Activated CD4-positive, alpha-beta T cell treated with anti-CD3 and anti-CD28 coated beads, Interleukin-2, amount 50 U/mL, for 4 hours (primary cell): ENCODE measurements around the gene OR52L1.
"Not testable (repeated sequence)": the region's sequence is repeated elsewhere in the genome, so short reads cannot be mapped to it uniquely, and the experiment has no call there.

Experiments
- DNase-seq, 2 experiments: peaks; one replicate each; pipeline ENCODE4 v3.0.0-alpha.2; 2020

Gene OR52L1

DNA sequence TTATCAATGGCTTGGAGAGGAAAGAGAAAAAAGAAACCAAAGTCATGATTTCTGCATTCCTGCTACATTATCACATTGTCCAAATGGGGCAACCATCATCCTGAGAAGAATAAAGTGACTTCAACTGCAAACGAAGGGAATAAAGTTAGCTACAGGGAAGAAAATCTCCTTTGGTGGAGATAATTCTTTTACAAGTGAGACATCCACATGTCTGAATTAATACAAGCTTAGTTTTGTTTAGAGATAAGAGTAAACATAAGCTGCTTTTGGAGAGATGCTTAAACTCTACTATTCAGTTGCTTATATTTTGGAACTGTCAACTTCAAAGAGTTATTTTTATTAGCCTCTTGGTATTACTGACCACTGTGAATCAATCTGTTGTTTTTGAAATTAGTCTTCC, at the start of gene OR52L1:
OR52L1 (minus strand) TSS at position 101 of the 400 bp plus-strand sequence; CDS start at position 46, 55 bp downstream.
- DNase-seq: no peak

- no peak for DNase-seq
These were observed 44.1 kb upstream of the OR52L1 start, which contains the start of gene OR56A1 for GRCh38 chr11:6030708-6031405. OR56A1 (minus strand) TSS chr11:6030758; CDS start chr11:6027692, 3,066 bp downstream.

DNA sequence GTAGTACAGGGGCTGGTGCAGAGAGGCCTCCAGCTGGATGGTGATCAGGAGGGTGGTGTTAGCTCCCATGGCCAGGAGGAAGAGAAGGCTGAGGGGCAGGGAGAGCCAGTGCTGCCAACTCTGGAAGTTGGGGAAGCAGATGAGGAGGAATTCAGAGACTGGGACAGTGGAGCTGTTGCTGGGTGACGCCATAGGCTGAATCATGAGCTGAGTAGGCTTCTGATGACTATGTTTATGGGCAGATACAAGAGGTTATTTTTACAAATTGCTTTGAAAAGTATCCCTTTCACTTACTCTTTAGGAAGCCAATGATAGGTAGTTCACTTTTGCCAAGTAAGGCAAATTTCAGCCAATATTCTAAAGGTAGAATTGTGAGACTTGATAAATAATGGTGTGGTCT, 40.7 kb upstream of the OR52L1 start:
- no peak for DNase-seq

GRCh38 chr11:6025056-6025455, 38.3 kb upstream of the OR52L1 start:
- no peak for DNase-seq

GRCh38 chr11:6022956-6023355, 36.2 kb upstream of the OR52L1 start:
- no peak for DNase-seq

DNA sequence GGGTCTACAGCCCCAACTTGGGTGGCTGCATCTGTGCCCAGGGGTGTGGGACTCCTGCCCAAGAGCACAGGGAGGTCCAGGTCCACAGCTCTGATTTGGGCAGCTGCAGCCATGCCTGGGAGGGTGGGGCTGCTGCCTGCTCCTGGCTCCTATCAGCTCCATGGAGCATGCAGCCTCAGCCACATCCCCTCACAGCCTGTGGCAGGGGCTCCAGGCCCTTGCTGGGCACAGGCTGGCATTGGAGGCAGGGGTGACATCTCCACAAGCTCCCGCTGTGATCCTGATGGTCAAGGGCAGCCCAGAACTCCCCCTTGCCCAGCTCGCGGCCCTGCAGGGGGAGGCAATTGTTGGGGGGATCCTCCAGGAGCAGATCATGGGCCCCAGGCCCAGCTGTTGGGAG, 26.3 kb upstream of the OR52L1 start:
- DNase-seq: no peak

DNA sequence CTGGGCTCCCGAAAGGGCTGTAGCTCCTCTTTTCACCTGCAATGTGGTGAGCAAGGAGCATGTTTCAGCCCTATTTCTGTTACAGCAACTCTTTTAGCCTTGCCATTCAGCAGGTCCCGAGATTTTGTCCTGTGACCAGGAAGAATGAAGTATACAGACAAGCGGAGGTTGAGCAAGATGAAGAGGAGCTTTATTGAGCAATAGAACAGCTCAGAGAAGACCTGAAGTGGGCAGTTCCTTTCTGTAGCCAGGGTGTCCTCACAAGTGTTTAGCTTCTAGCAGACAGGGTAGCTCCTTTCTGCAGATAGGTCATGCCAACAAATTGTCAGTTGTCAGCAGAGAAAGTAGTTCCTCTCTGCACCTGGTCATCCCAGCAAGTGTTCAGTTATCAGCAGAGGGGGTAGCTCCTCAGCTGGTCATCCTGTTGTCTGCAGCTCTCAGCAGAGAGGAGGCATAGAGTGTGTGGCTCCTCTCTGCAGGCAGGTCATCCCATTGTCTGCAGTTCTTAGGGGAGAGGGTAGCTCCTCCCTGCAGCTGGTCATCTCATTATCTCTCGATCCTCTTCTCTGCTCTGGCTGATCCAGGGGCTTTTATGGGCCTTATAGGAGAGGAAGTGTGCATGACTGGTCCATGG, 25.4 kb upstream of the OR52L1 start:
- no peak for DNase-seq

GRCh38 chr11:6006846-6007245, 20.1 kb upstream of the OR52L1 start, which contains the start of gene OR56A4:
OR56A4 (minus strand) TSS chr11:6006946; CDS start chr11:6002992, 3,954 bp downstream.
- no peak for DNase-seq

DNA sequence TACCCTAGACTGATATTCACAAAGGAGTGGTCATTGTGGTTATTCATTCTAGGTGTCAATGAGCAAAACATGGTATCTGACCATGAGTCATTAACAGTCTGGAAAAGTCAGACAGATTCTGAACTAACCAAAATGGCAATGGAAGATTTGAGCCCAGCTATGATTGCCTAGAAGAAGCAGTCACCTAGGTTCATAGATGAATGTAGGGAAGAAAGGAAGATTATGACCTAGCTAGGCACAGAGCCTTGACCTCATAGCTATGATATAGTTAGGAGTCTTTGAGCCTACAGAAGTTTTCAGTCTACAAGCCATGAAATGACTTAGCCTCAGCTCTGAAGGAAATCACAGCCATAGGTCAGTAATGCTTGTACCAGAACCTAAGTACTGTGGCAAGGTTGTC, 19.6 kb upstream of the OR52L1 start:
- DNase-seq: no peak

DNA sequence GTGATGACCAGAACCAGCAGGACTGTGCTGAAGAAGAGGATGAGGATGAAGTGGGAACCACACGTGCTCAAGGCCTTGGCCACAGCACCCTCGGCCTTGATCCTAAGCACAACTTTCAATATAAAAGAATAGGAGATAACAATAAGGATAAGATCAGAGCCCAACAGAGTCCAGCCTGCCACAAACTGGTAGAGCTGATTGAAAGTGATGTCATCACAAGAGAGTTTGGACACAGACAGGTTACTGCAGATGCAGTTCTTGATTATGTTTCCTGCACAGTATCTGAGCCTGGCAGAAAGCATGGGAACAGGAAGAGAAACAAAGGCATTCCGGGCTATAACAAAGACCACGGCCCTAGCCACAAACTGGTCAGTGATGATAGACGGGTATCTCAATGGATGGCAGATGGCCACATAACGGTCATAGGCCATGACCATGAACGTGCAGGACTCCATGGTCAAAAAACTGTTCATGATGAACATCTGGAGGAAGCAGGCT, 15.5 kb upstream of the OR52L1 start:
- DNase-seq: no peak

GRCh38 chr11:5994791-5995190, 8.0 kb upstream of the OR52L1 start:
- DNase-seq: no peak

DNA sequence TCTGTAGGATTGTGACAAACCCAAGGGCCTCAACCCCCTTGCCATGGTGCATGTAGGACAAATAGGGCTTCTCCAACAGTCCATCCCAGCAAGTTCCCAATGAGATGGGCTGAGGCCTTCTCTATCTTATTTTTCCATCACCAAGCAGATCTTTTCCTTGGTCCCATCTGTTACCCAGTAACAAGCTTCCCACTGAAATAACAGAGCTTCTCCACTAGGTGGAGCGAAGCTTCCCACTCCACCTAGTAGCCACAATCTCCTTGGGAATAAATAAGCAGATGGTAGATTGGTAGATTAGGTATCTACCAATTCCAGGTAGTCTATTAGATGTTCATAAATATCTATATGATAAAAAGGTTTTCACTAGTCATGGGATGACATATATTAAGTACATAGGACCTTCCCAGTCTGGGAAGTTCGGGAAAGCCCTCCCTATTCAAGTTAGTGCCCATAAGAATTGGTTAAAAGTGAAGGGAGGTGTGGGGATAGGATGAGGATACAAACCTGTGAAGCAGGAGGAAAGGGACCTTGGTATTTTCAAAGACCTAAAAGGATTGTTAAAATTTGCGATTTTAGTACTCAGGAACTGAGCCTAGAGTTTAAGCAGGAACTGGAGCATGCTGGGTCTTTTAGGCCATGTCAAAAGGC, 5.9 kb upstream of the OR52L1 start:
- DNase-seq: no peak

GRCh38 chr11:5992150-5992549, 5.4 kb upstream of the OR52L1 start:
- no peak for DNase-seq

DNA sequence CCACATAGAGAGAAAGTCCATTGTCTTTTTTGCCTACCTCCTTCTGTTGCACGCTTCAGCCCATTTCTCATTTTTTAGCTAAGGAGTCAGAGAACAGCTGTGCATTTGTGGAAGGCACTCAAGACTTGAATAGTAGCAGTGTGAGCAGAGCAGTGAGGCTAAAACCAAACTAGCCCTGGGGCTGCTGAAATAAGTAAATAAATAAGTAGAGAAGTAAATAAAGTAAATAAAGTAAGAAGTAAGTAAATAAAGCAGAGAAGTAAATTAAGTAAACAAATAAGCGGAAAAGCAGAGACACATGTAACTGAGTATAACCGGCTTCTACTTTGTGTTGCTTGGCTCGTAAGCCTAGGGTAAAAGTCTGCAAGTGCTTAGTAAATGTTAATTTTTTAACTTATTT, 2.4 kb upstream of the OR52L1 start:
- no peak for DNase-seq

GRCh38 chr11:5983443-5983842, 3.3 kb downstream of the OR52L1 start:
- DNase-seq: no peak

DNA sequence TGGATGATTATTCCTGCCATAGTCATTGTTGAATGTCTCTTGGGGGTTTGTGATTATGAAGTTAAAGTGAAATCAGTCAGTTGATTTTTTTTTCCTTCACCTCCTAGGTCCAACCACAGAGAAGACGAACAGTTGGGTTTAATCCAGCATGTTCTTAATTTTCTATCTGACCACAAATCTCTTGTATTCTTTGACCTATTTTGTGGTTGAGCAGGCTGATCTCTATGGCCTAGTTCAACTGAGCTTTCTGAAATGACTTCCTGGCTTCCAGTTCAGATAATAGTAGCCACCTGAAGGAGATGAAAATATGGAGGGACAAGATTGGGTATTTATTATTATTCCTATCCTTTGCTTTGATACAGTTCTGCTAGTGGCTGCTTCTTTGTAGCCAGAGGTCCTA, 13.3 kb downstream of the OR52L1 start:
- no peak for DNase-seq

- no peak for DNase-seq
These were observed 18.4 kb downstream of the OR52L1 start, which contains the start of gene OR56A5 for GRCh38 chr11:5968394-5968793. OR56A5 (minus strand) TSS chr11:5968494; CDS start chr11:5968494, 0 bp downstream.

GRCh38 chr11:5967708-5968107, 19.1 kb downstream of the OR52L1 start:
- DNase-seq: no peak

DNA sequence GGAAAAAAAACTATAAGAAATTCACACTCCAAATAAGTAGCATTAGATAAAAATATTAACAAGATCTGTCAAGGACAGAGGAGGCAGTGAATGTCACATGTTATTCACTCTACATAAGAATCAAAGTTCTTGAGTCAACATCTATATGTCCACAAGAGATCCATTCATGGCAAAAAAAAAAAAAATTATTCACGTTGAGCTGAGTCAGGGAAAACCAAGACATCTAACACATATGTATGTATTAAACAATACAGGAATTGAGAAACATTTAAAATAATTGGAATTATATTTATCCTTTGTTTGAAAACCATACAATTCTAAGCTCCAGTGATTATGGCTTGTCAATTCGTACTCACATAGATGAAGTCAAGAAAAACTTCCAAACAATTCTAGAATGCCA, 19.8 kb downstream of the OR52L1 start:
- DNase-seq: no peak

- not testable (repeated sequence) for DNase-seq
These were observed 26.0 kb downstream of the OR52L1 start for GRCh38 chr11:5960704-5961320.

DNA sequence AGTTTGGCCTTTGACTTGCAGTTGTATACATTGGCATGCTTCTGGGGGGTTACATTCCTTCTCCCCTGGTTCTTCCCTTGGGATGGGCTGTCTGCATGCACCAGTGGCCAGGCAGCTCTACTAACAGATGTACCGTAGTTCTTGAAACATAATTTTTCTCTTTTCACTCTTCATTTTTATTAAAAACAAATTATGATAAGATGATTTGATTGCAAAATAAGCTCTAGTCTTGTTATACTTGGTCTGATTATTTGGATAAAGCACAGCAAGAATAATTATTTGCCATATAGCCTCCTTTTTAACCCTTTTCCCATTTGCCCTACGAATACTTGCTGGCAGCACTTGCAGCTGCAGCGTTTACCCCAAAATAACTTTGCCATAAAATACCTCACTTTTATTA, 31.2 kb downstream of the OR52L1 start:
- DNase-seq: no peak

GRCh38 chr11:5941951-5942350, 44.8 kb downstream of the OR52L1 start, which contains the start of gene OR56A3:
OR56A3 (plus strand) TSS chr11:5942251; CDS start chr11:5947347, 5,096 bp downstream.
- no peak for DNase-seq

DNA sequence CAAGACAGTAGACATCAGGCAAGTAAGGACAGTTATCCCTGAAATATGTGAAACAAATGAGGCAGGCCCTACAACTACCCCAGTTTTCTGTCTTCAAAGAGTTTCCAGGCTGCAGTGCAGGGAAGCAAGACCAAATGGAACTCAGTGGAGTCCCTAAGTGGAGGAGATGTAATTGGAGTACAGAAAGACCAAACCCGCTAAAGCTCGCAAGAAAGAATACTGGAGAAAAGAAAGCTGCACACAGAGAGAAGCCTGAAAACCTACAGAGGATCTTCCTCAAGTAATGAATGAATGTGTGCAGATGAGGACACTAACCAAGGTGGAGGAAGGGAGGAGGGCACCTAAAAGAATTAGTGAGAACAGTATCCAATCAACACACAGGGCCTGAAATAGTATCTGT, 46.0 kb downstream of the OR52L1 start:
- DNase-seq: no peak
